ENCODE results near the gene PRR30. TPM values are rescaled to one million over a fixed set of nuclear protein-coding genes. Genes with fewer than 3 reads are reported as not detected.

PRR30 gene
- total RNA-seq, 4 donors from 2014 or later: 0.27 to 0.67 TPM; not detected in 2

GRCh38 chr2:27137322-27137935 lies 1.8 kb downstream of the PRR30 start:
- Histone ChIP-seq H3K4me3 (replicated peaks in 1 of 3) (no peak overlapping the region), H3K27ac (no peak overlapping the region), H3K27me3 (no peaks in the 10 kb centered on the region), H3K9me3 (no peaks in the 10 kb centered on the region), H3K36me3 (peaks cover 0 to 2% of the 10 kb centered on the region in 2 donors), H3K4me1 (peaks cover 10 to 12% of the 10 kb centered on the region in 2 donors)
- DNase-seq: no peak
- intact Hi-C loops (cut with DNase I): loop anchor here (5.0 kb wide), 1 partner anchor 70 kb away; no protein-coding TSS in a partner anchor
- WGBS, 2 donors: 90 to 92% methylated on average over 10 to 11 of the region's 21 CpGs
- TF ChIP-seq POLR2A (IDR thresholded peaks at IDR 0.05): no peak
- TF ChIP-seq, protein P1, sequence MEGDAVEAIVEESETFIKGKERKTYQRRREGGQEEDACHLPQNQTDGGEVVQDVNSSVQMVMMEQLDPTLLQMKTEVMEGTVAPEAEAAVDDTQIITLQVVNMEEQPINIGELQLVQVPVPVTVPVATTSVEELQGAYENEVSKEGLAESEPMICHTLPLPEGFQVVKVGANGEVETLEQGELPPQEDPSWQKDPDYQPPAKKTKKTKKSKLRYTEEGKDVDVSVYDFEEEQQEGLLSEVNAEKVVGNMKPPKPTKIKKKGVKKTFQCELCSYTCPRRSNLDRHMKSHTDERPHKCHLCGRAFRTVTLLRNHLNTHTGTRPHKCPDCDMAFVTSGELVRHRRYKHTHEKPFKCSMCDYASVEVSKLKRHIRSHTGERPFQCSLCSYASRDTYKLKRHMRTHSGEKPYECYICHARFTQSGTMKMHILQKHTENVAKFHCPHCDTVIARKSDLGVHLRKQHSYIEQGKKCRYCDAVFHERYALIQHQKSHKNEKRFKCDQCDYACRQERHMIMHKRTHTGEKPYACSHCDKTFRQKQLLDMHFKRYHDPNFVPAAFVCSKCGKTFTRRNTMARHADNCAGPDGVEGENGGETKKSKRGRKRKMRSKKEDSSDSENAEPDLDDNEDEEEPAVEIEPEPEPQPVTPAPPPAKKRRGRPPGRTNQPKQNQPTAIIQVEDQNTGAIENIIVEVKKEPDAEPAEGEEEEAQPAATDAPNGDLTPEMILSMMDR (IDR thresholded peaks at IDR 0.05): no peak

GRCh38 chr2:27136751-27137150 lies 2.5 kb downstream of the PRR30 start:
- intact Hi-C loops (cut with DNase I): loop anchor here (5.0 kb wide), 1 partner anchor 71 kb away; no protein-coding TSS in a partner anchor
- H3K36me3 ChIP-seq: peaks cover 0 to 9% of the 10 kb centered on the region in 2 donors

DNA sequence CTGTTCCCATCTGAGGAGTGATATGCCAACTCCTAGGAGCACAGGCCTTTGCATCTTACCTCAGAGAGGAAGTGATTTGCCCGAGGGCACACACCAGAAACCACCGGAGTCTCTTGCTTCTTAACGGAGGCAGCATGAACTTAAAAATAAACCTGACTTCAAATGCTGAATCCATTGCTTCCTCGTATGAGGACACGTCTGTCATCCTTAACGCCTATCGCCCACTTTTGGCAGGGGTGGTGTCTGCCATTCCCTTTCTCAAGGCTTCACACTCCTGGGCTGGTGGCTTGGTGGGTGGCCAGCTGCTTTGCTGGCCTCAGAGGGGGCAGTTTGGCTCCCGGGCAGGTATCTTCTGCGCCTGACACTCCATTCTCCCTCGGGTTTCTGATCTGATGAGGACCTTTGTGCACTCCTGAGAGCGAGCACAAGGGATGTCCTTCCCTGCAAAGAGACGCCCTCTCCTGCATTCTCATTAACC lies 3.7 kb downstream of the PRR30 start:
- Histone ChIP-seq H3K9me3 (no peaks in the 10 kb centered on the region), H3K27me3 (no peaks in the 10 kb centered on the region), H3K27ac (no peak overlapping the region), H3K4me3 (replicated peaks in 1 of 3) (no peak overlapping the region), H3K36me3 (peaks cover 9 to 21% of the 10 kb centered on the region in 2 donors), H3K4me1 (peaks cover 10 to 12% of the 10 kb centered on the region in 2 donors)
- no peak for DNase-seq
- TF ChIP-seq POLR2A (IDR thresholded peaks at IDR 0.05): no peak
- TF ChIP-seq, protein P1 (IDR thresholded peaks at IDR 0.05): no peak
- intact Hi-C loops (cut with DNase I): loop anchor here (5.0 kb wide), 1 partner anchor 72 kb away; no protein-coding TSS in a partner anchor
- 85 to 92% methylated on average over 12 of the region's 12 CpGs for WGBS, 2 donors

More at GRCh38 chr2:27136751-27137150, 2.5 kb downstream of the PRR30 start:
- H3K9me3 ChIP-seq: no peaks in the 10 kb centered on the region
- TF ChIP-seq POLR2A (IDR thresholded peaks at IDR 0.05): no peak
- TF ChIP-seq, protein P1 (IDR thresholded peaks at IDR 0.05): no peak
- no peak overlapping the region for H3K4me3 ChIP-seq (replicated peaks in 1 of 3)
- H3K27ac ChIP-seq: no peak overlapping the region
- 91% methylated on average over 7 of the region's 7 CpGs for WGBS, 2 donors
- no peaks in the 10 kb centered on the region for H3K27me3 ChIP-seq
- peaks cover 10 to 12% of the 10 kb centered on the region in 2 donors for H3K4me1 ChIP-seq
- DNase-seq: no peak

GRCh38 chr2:27134781-27135477 lies 4.3 kb downstream of the PRR30 start:
- H3K9me3 ChIP-seq: no peaks in the 10 kb centered on the region
- H3K27ac ChIP-seq: peak overlapping the region in 2 of 3 donors; percentile 78 to 87
- no peak for DNase-seq
- no peaks in the 10 kb centered on the region for H3K27me3 ChIP-seq
- peak overlapping the region in 1 of 3 donors; percentile 100 for H3K4me3 ChIP-seq (replicated peaks in 1 of 3)
- WGBS, 2 donors: 70 to 89% methylated on average over 20 to 26 of the region's 33 CpGs
- TF ChIP-seq, protein P1 (IDR thresholded peaks at IDR 0.05): no peak
- TF ChIP-seq POLR2A (IDR thresholded peaks at IDR 0.05): no peak
- H3K36me3 ChIP-seq: peaks cover 11 to 24% of the 10 kb centered on the region in 2 donors
- intact Hi-C loops (cut with DNase I): loop anchor here (5.0 kb wide), 1 partner anchor 72 kb away; no protein-coding TSS in a partner anchor
- H3K4me1 ChIP-seq: peaks cover 10 to 12% of the 10 kb centered on the region in 2 donors

All from thyroid gland (tissue), 4 donors.